Sigmoid colon (tissue), 4 donors: ENCODE measurements around the gene LILRA6.

Source experiments
- CTCF ChIP-seq, 4 experiments: fragments of 450-650 bp in 3 of 4; fragments of 200-600 bp in 1 of 4; IDR thresholded peaks; one replicate each; pipeline ENCODE4 v1.5.1; 2016 to 2019; ENCODE audit warnings: antibody characterized with exemption in 4 of 4, mild to moderate bottlenecking in 3 of 4, moderate library complexity in 2 of 4
- EP300 ChIP-seq, 4 donors: sonication (generic); formaldehyde crosslinking; IDR thresholded peaks; one replicate each; pipeline ENCODE4 v1.6.1; 2017; ENCODE audit warnings: antibody characterized with exemption in 4 of 4
- POLR2A ChIP-seq, 2 donors: fragments of 450-650 bp; IDR thresholded peaks; one replicate each; pipeline ENCODE4 v1.6.1; 2016; ENCODE audit warnings: antibody characterized with exemption in 2 of 2, mild to moderate bottlenecking in 2 of 2, moderate library complexity in 2 of 2

GRCh38 chr19:54252845-54253244, 10.3 kb upstream of the LILRA6 start:
- TF ChIP-seq POLR2A (IDR thresholded peaks at IDR 0.05) (no peak), CTCF (IDR thresholded peaks at IDR 0.05) (no peak), EP300 (IDR thresholded peaks at IDR 0.05) (no peak)
